Activated naive CD4-positive, alpha-beta T cell treated with anti-CD3 and anti-CD28 coated beads, Interleukin-2, amount 50 U/mL, for 72 hours (primary cell): ENCODE results near the gene GLIS1. TPM values are rescaled to one million over a fixed set of nuclear protein-coding genes. Genes with fewer than 3 reads are reported as not detected.

ENCODE experiments used
- ATAC-seq, 2 donors: fragments of 150-1000 bp; cut with Tn5 transposase; 2 replicates each; pipeline ENCODE4 v1.10.0; 2021; ENCODE audit warnings: mild to moderate bottlenecking in 2 of 2, moderate library complexity in 2 of 2
- DNase-seq, 2 donors: peaks; one replicate each; pipeline ENCODE4 v3.0.0; 2021 to 2022; ENCODE audit warnings: low spot score in 2 of 2
- H3K27ac Mint-ChIP-seq, 2 donors: one replicate each; pipeline ENCODE4 v1.8.0; 2022; ENCODE audit warnings: mild to moderate bottlenecking in 2 of 2, mixed read lengths in 2 of 2
- H3K36me3 Mint-ChIP-seq, 2 donors: one replicate each; pipeline ENCODE4 v1.8.0; 2022; ENCODE audit warnings: mixed read lengths in 2 of 2
- H3K9me3 Mint-ChIP-seq, 2 donors: one replicate each; pipeline ENCODE4 v1.8.0; 2022; ENCODE audit warnings: mixed read lengths in 2 of 2
- total RNA-seq, 2 donors: library from RNA; stranded (reverse); gene quantifications; one replicate each; pipeline ENCODE4 v1.2.3, GENCODE V29; 2022

Gene GLIS1
- total RNA-seq, 2 donors from 2014 or later, result not detected

GRCh38 chr1:53681351-53681976 is 57.5 kb downstream of the GLIS1 start:
- Mint-ChIP-seq H3K27ac (peak overlapping the region in 1 of 2 donors; percentile 77), H3K36me3 (no peaks in the 10 kb centered on the region), H3K9me3 (no peaks in the 10 kb centered on the region)
- ATAC-seq, result no peak
- no peak for DNase-seq

GRCh38 chr1:53680868-53681267 is 58.1 kb downstream of the GLIS1 start:
- Mint-ChIP-seq H3K36me3 (no peaks in the 10 kb centered on the region), H3K27ac (no peak overlapping the region), H3K9me3 (no peaks in the 10 kb centered on the region)
- DNase-seq (no peak), ATAC-seq (no peak)

DNA sequence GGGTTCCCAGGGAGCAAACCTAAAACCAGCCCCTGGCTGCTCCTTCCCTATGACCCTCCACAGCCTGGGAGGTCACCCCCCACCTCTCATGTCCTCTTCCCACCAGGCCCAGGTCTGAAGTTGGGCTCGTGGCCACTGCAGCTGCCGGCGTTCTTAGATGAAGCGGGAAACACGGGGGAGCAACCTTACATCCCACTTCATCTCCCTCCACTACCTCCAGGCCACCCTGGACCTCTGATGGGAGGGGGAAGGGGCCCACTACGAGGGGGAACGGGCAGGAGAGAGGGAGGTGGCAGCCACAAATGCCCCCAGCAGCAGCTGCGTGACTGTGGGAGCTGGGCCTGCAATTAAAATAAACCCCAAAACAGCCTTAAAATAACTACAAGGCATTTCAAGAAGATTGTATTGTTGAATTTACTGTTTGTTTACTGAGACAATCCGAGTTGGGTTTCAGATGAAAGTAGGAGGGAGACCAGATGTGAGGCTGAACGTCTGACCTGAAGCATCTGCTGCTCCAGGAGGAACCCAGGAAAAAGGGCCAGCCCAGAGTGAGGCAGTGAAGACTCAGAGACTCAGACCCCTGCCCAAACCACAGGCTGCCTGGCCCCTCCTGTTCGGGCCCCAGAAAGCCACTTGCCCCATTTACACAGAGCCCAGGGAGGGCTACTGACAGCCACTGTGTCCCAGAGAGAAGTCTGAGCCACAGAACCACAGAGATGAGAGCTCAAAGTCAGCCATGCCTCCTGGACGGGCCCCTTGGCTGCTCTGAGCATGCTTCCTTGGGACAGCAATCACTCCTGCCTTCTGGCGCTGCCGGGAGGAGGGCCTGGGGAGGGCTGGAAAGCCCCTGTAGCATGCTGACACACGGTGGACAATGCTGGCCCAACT is 59.8 kb downstream of the GLIS1 start:
- Mint-ChIP-seq H3K36me3 (no peaks in the 10 kb centered on the region), H3K27ac (no peak overlapping the region), H3K9me3 (no peaks in the 10 kb centered on the region)
- DNase-seq (no peak), ATAC-seq (no peak)

- no peak overlapping the region for H3K27ac Mint-ChIP-seq
- no peak for ATAC-seq
These were observed 60.5 kb downstream of the GLIS1 start for GRCh38 chr1:53678507-53678906.

GRCh38 chr1:53678046-53678445 is 60.9 kb downstream of the GLIS1 start:
- Mint-ChIP-seq H3K9me3 (no peaks in the 10 kb centered on the region), H3K27ac (no peak overlapping the region), H3K36me3 (no peaks in the 10 kb centered on the region)
- DNase-seq (no peak), ATAC-seq (no peak)

More at GRCh38 chr1:53678507-53678906, 60.5 kb downstream of the GLIS1 start:
- Mint-ChIP-seq H3K36me3 (no peaks in the 10 kb centered on the region), H3K9me3 (no peaks in the 10 kb centered on the region)
- no peak for DNase-seq

GRCh38 chr1:53677486-53677885 is 61.5 kb downstream of the GLIS1 start:
- no peak overlapping the region for H3K27ac Mint-ChIP-seq
- no peaks in the 10 kb centered on the region for H3K9me3 Mint-ChIP-seq
- ATAC-seq, result no peak
- H3K36me3 Mint-ChIP-seq, result no peaks in the 10 kb centered on the region
- no peak for DNase-seq

DNA sequence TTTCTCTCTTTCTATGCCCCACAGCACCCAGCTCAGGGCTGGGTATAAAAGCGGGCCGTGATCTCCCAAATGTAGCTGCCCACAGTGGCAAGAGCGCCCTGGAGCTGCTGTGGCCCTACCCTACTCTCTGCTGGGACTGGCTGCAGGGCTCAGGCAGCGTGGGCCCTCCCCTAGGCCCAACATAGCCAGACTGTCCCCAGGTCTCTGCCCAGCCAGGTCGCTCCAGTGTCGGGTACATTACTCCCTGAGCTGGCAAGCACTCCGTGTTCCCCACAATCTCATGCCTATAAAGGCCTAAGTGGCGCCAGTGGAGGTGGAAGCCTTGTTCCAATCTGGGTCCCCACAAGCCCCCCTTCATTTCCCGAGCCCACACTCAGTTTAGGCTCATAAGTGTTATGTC is 66.2 kb downstream of the GLIS1 start:
- DNase-seq, result no peak
- H3K36me3 Mint-ChIP-seq, result no peaks in the 10 kb centered on the region
- no peaks in the 10 kb centered on the region for H3K9me3 Mint-ChIP-seq
- no peak for ATAC-seq
- no peak overlapping the region for H3K27ac Mint-ChIP-seq

DNA sequence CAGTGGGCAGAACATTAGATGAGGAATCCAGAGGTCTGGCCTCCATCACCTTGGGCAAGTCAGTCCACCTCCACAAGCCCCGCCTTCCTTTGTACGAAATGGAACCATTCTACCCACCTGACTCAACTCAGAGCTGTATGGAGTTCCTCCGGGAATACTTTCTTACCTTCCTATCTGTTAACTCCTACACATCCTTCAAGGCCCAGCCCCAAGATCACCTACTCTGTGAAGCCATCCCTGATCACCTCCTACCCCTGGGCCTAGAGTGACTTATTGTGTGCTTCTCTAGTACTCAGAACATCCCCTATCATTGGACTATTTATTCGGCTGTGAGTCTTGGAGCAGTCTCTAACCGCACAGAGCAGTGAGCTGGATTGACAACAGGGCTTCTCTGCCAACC is 66.7 kb downstream of the GLIS1 start:
- DNase-seq (no peak), ATAC-seq (no peak)
- Mint-ChIP-seq H3K36me3 (no peaks in the 10 kb centered on the region), H3K27ac (no peak overlapping the region), H3K9me3 (no peaks in the 10 kb centered on the region)

- Mint-ChIP-seq H3K9me3 (no peaks in the 10 kb centered on the region), H3K27ac (no peak overlapping the region), H3K36me3 (no peaks in the 10 kb centered on the region)
- DNase-seq (no peak), ATAC-seq (no peak)
These were observed 69.3 kb downstream of the GLIS1 start for GRCh38 chr1:53669621-53670191.

GRCh38 chr1:53666566-53666965 is 72.4 kb downstream of the GLIS1 start:
- Mint-ChIP-seq H3K9me3 (no peaks in the 10 kb centered on the region), H3K36me3 (no peaks in the 10 kb centered on the region), H3K27ac (no peak overlapping the region)
- ATAC-seq (no peak), DNase-seq (no peak)

DNA sequence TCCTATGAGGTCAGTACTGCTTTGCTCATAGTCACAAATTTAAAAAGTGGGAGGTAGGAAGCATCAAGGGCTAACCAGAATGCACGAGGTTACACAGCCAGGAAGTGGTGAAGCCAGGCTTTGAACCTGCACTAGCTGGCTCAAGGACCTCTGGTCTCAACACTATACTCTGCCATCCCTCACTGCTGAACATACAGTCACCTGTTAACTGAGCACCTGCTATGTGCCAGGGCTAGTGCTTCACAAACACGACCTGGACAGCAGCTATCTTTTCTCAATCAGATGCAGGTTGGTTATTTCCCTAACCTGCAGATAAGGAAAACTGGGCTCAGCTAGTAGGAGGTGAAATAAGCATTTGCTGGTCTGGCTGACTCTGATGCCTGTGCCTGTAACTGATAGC is 73.0 kb downstream of the GLIS1 start:
- ATAC-seq (no peak), DNase-seq (no peak)
- Mint-ChIP-seq H3K36me3 (no peaks in the 10 kb centered on the region), H3K9me3 (no peaks in the 10 kb centered on the region), H3K27ac (no peak overlapping the region)

- no peaks in the 10 kb centered on the region for H3K36me3 Mint-ChIP-seq
- DNase-seq (no peak), ATAC-seq (no peak)
- H3K9me3 Mint-ChIP-seq, result no peaks in the 10 kb centered on the region
- H3K27ac Mint-ChIP-seq, result no peak overlapping the region
These were observed 75.2 kb downstream of the GLIS1 start for GRCh38 chr1:53663529-53664300.

GRCh38 chr1:53662951-53663350 is 76.0 kb downstream of the GLIS1 start:
- Mint-ChIP-seq H3K9me3 (no peaks in the 10 kb centered on the region), H3K36me3 (no peaks in the 10 kb centered on the region), H3K27ac (no peak overlapping the region)
- DNase-seq (no peak), ATAC-seq (no peak)

- Mint-ChIP-seq H3K9me3 (no peaks in the 10 kb centered on the region), H3K36me3 (no peaks in the 10 kb centered on the region), H3K27ac (no peak overlapping the region)
- no peak for DNase-seq
- no peak for ATAC-seq
These were observed 76.8 kb downstream of the GLIS1 start for GRCh38 chr1:53662169-53662568.

DNA sequence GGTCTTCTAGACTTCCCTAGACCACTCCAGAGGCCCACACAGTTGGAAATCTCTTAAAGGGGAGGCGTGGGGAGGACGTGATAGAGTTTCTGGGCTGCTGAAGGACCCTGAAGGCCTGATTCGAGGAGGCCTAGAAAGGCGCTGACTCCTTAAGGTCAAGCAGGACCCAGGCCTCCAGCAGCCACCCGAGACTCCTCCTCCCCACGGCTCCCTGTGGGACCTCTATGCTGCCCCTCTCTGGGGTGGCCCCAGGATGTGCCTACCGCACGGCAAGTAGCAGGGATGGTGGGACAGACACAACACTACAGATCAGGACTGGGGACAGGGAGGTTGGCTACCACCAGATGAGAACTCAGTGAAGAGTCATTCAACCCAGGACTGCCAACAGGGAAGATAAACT is 77.5 kb downstream of the GLIS1 start:
- DNase-seq (no peak), ATAC-seq (no peak)
- no peaks in the 10 kb centered on the region for H3K36me3 Mint-ChIP-seq
- H3K27ac Mint-ChIP-seq, result no peak overlapping the region
- no peaks in the 10 kb centered on the region for H3K9me3 Mint-ChIP-seq

GRCh38 chr1:53660666-53661065 is 78.3 kb downstream of the GLIS1 start:
- no peak for ATAC-seq
- Mint-ChIP-seq H3K27ac (no peak overlapping the region), H3K36me3 (no peaks in the 10 kb centered on the region), H3K9me3 (no peaks in the 10 kb centered on the region)
- no peak for DNase-seq

DNA sequence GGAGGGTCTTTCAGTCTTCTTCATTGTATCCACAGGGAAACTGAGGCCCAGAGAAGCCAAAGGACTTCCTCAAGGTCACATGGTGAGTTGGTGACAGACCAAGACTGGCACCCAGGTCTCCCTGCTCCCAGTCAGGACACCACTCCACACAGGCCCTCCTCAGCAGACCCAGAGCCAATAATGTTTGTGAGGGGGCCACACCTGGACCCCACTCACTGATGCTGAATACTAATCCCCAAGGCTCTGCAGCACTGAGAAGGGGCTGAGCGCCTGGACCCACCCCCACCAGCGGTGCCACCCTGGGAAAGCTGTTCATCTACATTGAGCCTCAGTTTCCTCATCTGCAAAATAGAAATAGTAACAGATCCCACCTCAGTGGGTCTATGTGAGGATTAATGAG is 79.5 kb downstream of the GLIS1 start:
- Mint-ChIP-seq H3K36me3 (no peaks in the 10 kb centered on the region), H3K9me3 (no peaks in the 10 kb centered on the region), H3K27ac (no peak overlapping the region)
- ATAC-seq (no peak), DNase-seq (no peak)
